Effector memory CD4-positive, alpha-beta T cell (primary cell): Measurements from ENCODE around the gene TYRO3.

ENCODE experiments used
- DNase-seq, 3 donors: peaks; one replicate each; pipeline ENCODE4 v3.0.0-alpha.2; 2020
- H3K27ac ChIP-seq: 2 replicates; pipeline ENCODE4 v1.7.0; 2013; ENCODE audit warnings: mild to moderate bottlenecking, low read length, moderate library complexity; ENCODE audit not compliant: insufficient read depth, poor library complexity, severe bottlenecking
- H3K27me3 ChIP-seq: replicated peaks from 2 replicates; pipeline ENCODE4 v1.7.0; 2013; ENCODE audit warnings: mild to moderate bottlenecking, low read length; ENCODE audit not compliant: insufficient read depth, control insufficient read depth, poor library complexity, severe bottlenecking
- H3K36me3 ChIP-seq: 2 replicates; pipeline ENCODE4 v1.7.0; 2013; ENCODE audit warnings: mild to moderate bottlenecking, low read length, moderate library complexity; ENCODE audit not compliant: control insufficient read depth, insufficient read depth
- H3K4me1 ChIP-seq: 2 replicates; pipeline ENCODE4 v1.7.0; 2013; ENCODE audit warnings: low read length, mild to moderate bottlenecking; ENCODE audit not compliant: control insufficient read depth, insufficient read depth, poor library complexity, severe bottlenecking
- H3K4me3 ChIP-seq: 2 replicates; pipeline ENCODE4 v1.7.0; 2013; ENCODE audit warnings: low read length, low read depth, mild to moderate bottlenecking; ENCODE audit not compliant: insufficient read depth, poor library complexity, severe bottlenecking
- H3K9me3 ChIP-seq: 2 replicates; pipeline ENCODE4 v1.7.0; 2013; ENCODE audit warnings: mild to moderate bottlenecking, low read length, moderate library complexity; ENCODE audit not compliant: control insufficient read depth

The TYRO3 gene

GRCh38 chr15:41521614-41522013 lies 37.4 kb upstream of the TYRO3 start:
- H3K36me3 ChIP-seq, result peaks cover 11% of the 10 kb centered on the region
- H3K4me3 ChIP-seq, result no peak overlapping the region
- DNase-seq, result no peak
- no peaks in the 10 kb centered on the region for H3K9me3 ChIP-seq
- no peaks in the 10 kb centered on the region for H3K27me3 ChIP-seq
- H3K27ac ChIP-seq, result no peak overlapping the region
- H3K4me1 ChIP-seq, result no peaks in the 10 kb centered on the region

- Histone ChIP-seq H3K4me1 (no peaks in the 10 kb centered on the region), H3K27ac (no peak overlapping the region), H3K9me3 (no peaks in the 10 kb centered on the region), H3K27me3 (no peaks in the 10 kb centered on the region), H3K4me3 (no peak overlapping the region), H3K36me3 (peaks cover 22% of the 10 kb centered on the region)
- no peak for DNase-seq
Measured at GRCh38 chr15:41523097-41523496, 35.9 kb upstream of the TYRO3 start.

GRCh38 chr15:41530363-41530956 lies 28.6 kb upstream of the TYRO3 start:
- no peak overlapping the region for H3K27ac ChIP-seq
- H3K36me3 ChIP-seq, result peaks cover 49% of the 10 kb centered on the region
- no peak overlapping the region for H3K4me3 ChIP-seq
- H3K9me3 ChIP-seq, result no peaks in the 10 kb centered on the region
- no peaks in the 10 kb centered on the region for H3K4me1 ChIP-seq
- H3K27me3 ChIP-seq, result no peaks in the 10 kb centered on the region
- DNase-seq, result no peak

GRCh38 chr15:41535544-41535943 lies 23.5 kb upstream of the TYRO3 start:
- peaks cover 16% of the 10 kb centered on the region for H3K36me3 ChIP-seq
- no peaks in the 10 kb centered on the region for H3K4me1 ChIP-seq
- no peak for DNase-seq
- H3K27me3 ChIP-seq, result no peaks in the 10 kb centered on the region
- H3K27ac ChIP-seq, result no peak overlapping the region
- H3K4me3 ChIP-seq, result no peak overlapping the region
- no peaks in the 10 kb centered on the region for H3K9me3 ChIP-seq

GRCh38 chr15:41536866-41537265 lies 22.1 kb upstream of the TYRO3 start:
- Histone ChIP-seq H3K36me3 (peaks cover 16% of the 10 kb centered on the region), H3K27ac (no peak overlapping the region)

GRCh38 chr15:41543521-41543870 lies 15.5 kb upstream of the TYRO3 start:
- Histone ChIP-seq H3K4me3 (peak overlapping the region; percentile 91), H3K4me1 (no peaks in the 10 kb centered on the region), H3K27ac (peak overlapping the region; percentile 76), H3K36me3 (no peaks in the 10 kb centered on the region), H3K27me3 (no peaks in the 10 kb centered on the region), H3K9me3 (no peaks in the 10 kb centered on the region)
- no peak for DNase-seq

More at GRCh38 chr15:41536866-41537265, 22.1 kb upstream of the TYRO3 start:
- H3K9me3 ChIP-seq, result no peaks in the 10 kb centered on the region
- no peak overlapping the region for H3K4me3 ChIP-seq
- no peak for DNase-seq
- no peaks in the 10 kb centered on the region for H3K4me1 ChIP-seq
- no peaks in the 10 kb centered on the region for H3K27me3 ChIP-seq

GRCh38 chr15:41544650-41545015 lies 14.4 kb upstream of the TYRO3 start:
- Histone ChIP-seq H3K9me3 (no peaks in the 10 kb centered on the region), H3K4me3 (no peak overlapping the region), H3K4me1 (no peaks in the 10 kb centered on the region), H3K36me3 (no peaks in the 10 kb centered on the region), H3K27me3 (no peaks in the 10 kb centered on the region), H3K27ac (no peak overlapping the region)
- no peak for DNase-seq

- no peaks in the 10 kb centered on the region for H3K36me3 ChIP-seq
- no peaks in the 10 kb centered on the region for H3K4me1 ChIP-seq
- no peak for DNase-seq
- H3K4me3 ChIP-seq, result no peak overlapping the region
- H3K9me3 ChIP-seq, result no peaks in the 10 kb centered on the region
- H3K27me3 ChIP-seq, result no peaks in the 10 kb centered on the region
- no peak overlapping the region for H3K27ac ChIP-seq
Measured at GRCh38 chr15:41545218-41545617, 13.8 kb upstream of the TYRO3 start.

- H3K27ac ChIP-seq, result no peak overlapping the region
- H3K4me3 ChIP-seq, result no peak overlapping the region
- H3K9me3 ChIP-seq, result no peaks in the 10 kb centered on the region
- H3K27me3 ChIP-seq, result no peaks in the 10 kb centered on the region
- no peaks in the 10 kb centered on the region for H3K36me3 ChIP-seq
- H3K4me1 ChIP-seq, result no peaks in the 10 kb centered on the region
- DNase-seq, result no peak
Measured at GRCh38 chr15:41546851-41547786, 11.9 kb upstream of the TYRO3 start.

- H3K27me3 ChIP-seq, result no peaks in the 10 kb centered on the region
- DNase-seq, result no peak
- H3K4me3 ChIP-seq, result no peak overlapping the region
- no peaks in the 10 kb centered on the region for H3K9me3 ChIP-seq
- no peak overlapping the region for H3K27ac ChIP-seq
- H3K36me3 ChIP-seq, result no peaks in the 10 kb centered on the region
- H3K4me1 ChIP-seq, result no peaks in the 10 kb centered on the region
Measured at GRCh38 chr15:41550066-41550775, 8.8 kb upstream of the TYRO3 start.
